Endothelial cell (in vitro differentiated cells): Measurements from ENCODE around the gene PDGFRB. TPM values are rescaled to one million over a fixed set of nuclear protein-coding genes. Genes with fewer than 3 reads are reported as not detected.

Experiments
- DNase-seq: peaks from one replicate; pipeline ENCODE4 v3.0.0; 2021; ENCODE audit warnings: low spot score
- H3K27ac Mint-ChIP-seq: one replicate; pipeline ENCODE4 v1.8.0; 2021; ENCODE audit warnings: mixed read lengths, inconsistent platforms; ENCODE audit not compliant: unreplicated experiment
- H3K27me3 Mint-ChIP-seq: one replicate; pipeline ENCODE4 v1.8.0; 2021; ENCODE audit warnings: mild to moderate bottlenecking, moderate library complexity, mixed read lengths, inconsistent platforms; ENCODE audit not compliant: unreplicated experiment
- H3K36me3 Mint-ChIP-seq: one replicate; pipeline ENCODE4 v1.8.0; 2021; ENCODE audit warnings: mild to moderate bottlenecking, low read depth, mixed read lengths, inconsistent platforms; ENCODE audit not compliant: unreplicated experiment
- H3K4me1 Mint-ChIP-seq: one replicate; pipeline ENCODE4 v1.8.0; 2021; ENCODE audit warnings: mild to moderate bottlenecking, mixed read lengths, inconsistent platforms; ENCODE audit not compliant: unreplicated experiment
- H3K4me3 Mint-ChIP-seq: one replicate; pipeline ENCODE4 v1.8.0; 2021; ENCODE audit warnings: mild to moderate bottlenecking, mixed read lengths, inconsistent platforms; ENCODE audit not compliant: unreplicated experiment
- H3K9me3 Mint-ChIP-seq: one replicate; pipeline ENCODE4 v1.8.0; 2021; ENCODE audit warnings: mixed read lengths, inconsistent platforms; ENCODE audit not compliant: unreplicated experiment
- CTCF ChIP-seq: fragments of 200-600 bp; sonication (generic); IDR thresholded peaks from one replicate; pipeline ENCODE4 v1.5.0; 2021; ENCODE audit warnings: antibody characterized with exemption; ENCODE audit not compliant: unreplicated experiment
- total RNA-seq: library from RNA; stranded (reverse); fragmentation: NEBNext Ultra II Directional; extraction: Animal tissue kit (Norgen Biotek cat#: 25700); gene quantifications from one replicate; pipeline ENCODE4 v1.2.1, GENCODE V29; 2021; ENCODE audit not compliant: unreplicated experiment

The PDGFRB gene
- total RNA-seq, 1 donor from 2014 or later: 23.7 TPM

- H3K4me1 Mint-ChIP-seq: peaks cover 17% of the 10 kb centered on the region
- no peak for DNase-seq
- peaks cover 10% of the 10 kb centered on the region for H3K27me3 Mint-ChIP-seq
- no peak overlapping the region for H3K27ac Mint-ChIP-seq
- no peak for TF ChIP-seq CTCF
- H3K4me3 Mint-ChIP-seq: no peak overlapping the region
- no peaks in the 10 kb centered on the region for H3K36me3 Mint-ChIP-seq
- H3K9me3 Mint-ChIP-seq: no peaks in the 10 kb centered on the region
These were observed 18.6 kb upstream of the PDGFRB start for GRCh38 chr5:150174285-150174684.

GRCh38 chr5:150173161-150173560 is 17.5 kb upstream of the PDGFRB start:
- peaks cover 27% of the 10 kb centered on the region for H3K4me1 Mint-ChIP-seq
- no peak for DNase-seq
- H3K27me3 Mint-ChIP-seq: peaks cover 12% of the 10 kb centered on the region
- H3K4me3 Mint-ChIP-seq: no peak overlapping the region
- no peak for TF ChIP-seq CTCF
- peaks cover 3% of the 10 kb centered on the region for H3K36me3 Mint-ChIP-seq
- H3K9me3 Mint-ChIP-seq: no peaks in the 10 kb centered on the region
- H3K27ac Mint-ChIP-seq: no peak overlapping the region

GRCh38 chr5:150172556-150172955 is 16.9 kb upstream of the PDGFRB start:
- DNase-seq: no peak
- no peak for TF ChIP-seq CTCF
- peaks cover 31% of the 10 kb centered on the region for H3K4me1 Mint-ChIP-seq
- H3K9me3 Mint-ChIP-seq: no peaks in the 10 kb centered on the region
- peaks cover 4% of the 10 kb centered on the region for H3K36me3 Mint-ChIP-seq
- H3K4me3 Mint-ChIP-seq: no peak overlapping the region
- H3K27me3 Mint-ChIP-seq: peaks cover 16% of the 10 kb centered on the region
- H3K27ac Mint-ChIP-seq: no peak overlapping the region

DNA sequence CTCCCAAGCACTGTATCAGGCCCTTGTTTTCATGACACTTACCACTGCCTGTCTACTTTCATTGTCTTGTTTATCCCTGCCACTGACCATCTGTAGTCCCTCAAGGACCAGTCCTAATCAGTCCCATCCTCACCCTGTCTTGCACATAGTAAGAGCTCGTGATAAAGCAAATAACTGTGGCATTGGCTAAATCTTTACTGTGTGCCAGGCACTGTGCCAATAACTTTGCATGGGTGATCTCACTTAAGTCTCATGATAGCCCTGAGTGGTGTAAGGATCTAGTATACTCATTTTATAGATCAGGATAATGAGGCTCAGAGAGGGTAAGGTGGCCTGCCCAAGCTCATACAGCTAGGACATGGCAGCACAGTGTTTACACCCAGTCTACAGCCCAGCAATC is 16.5 kb upstream of the PDGFRB start:
- Mint-ChIP-seq H3K4me1 (peaks cover 33% of the 10 kb centered on the region), H3K36me3 (peaks cover 4% of the 10 kb centered on the region), H3K27me3 (peaks cover 19% of the 10 kb centered on the region), H3K4me3 (no peak overlapping the region), H3K27ac (no peak overlapping the region), H3K9me3 (no peaks in the 10 kb centered on the region)
- TF ChIP-seq CTCF: no peak
- DNase-seq: no peak

DNA sequence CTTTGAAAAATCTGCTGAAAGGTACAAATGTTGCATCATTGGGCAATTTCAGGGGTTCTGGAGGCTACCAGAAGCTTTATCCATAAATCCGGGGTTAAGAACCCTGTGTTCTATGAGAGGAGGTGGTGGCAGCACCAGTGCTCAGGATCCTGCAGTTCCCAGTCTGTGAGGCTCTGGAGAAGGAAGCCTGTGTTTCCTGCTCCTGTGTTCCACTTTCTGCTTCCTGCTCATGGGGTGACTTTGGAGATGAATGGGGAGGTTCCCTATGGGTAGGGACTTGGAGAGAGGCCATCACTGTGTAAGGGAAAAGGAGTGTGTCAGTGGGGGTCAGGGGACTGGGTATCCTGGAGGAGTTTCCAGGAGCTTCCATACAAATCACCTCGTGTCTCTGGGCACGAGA is 13.2 kb upstream of the PDGFRB start:
- Mint-ChIP-seq H3K4me1 (peaks cover 41% of the 10 kb centered on the region), H3K4me3 (no peak overlapping the region), H3K9me3 (no peaks in the 10 kb centered on the region), H3K36me3 (peaks cover 10% of the 10 kb centered on the region), H3K27me3 (peaks cover 32% of the 10 kb centered on the region), H3K27ac (peak overlapping the region; percentile 36)
- no peak for DNase-seq
- TF ChIP-seq CTCF: no peak
